HUES48 (cell line): ENCODE data around the gene TMEM178B.

ENCODE experiments used
- H3K27ac ChIP-seq: one replicate; pipeline ENCODE4 v1.7.0; 2013; ENCODE audit warnings: low read depth, low read length, inconsistent platforms
- H3K27me3 ChIP-seq: 2 replicates; pipeline ENCODE4 v1.6.1; 2013; ENCODE audit warnings: mild to moderate bottlenecking, low read length; ENCODE audit not compliant: control insufficient read depth, insufficient read depth
- H3K36me3 ChIP-seq: 2 replicates; pipeline ENCODE4 v1.6.1; 2013; ENCODE audit warnings: low read length; ENCODE audit not compliant: control insufficient read depth, insufficient read depth
- H3K4me1 ChIP-seq: 2 replicates; pipeline ENCODE4 v1.6.1; 2013; ENCODE audit warnings: mild to moderate bottlenecking, low read length; ENCODE audit not compliant: control insufficient read depth, insufficient read depth
- H3K4me3 ChIP-seq: 2 replicates; pipeline ENCODE4 v1.5.1; 2013; ENCODE audit warnings: mild to moderate bottlenecking, low read depth, low read length
- H3K9ac ChIP-seq: 2 replicates; pipeline ENCODE4 v1.6.1; 2013; ENCODE audit warnings: mild to moderate bottlenecking, low read depth, low read length, moderate library complexity
- H3K9me3 ChIP-seq: 2 replicates; pipeline ENCODE4 v1.6.1; 2013; ENCODE audit warnings: low read length; ENCODE audit not compliant: control insufficient read depth, insufficient read depth

Gene TMEM178B

GRCh38 chr7:141225916-141226618, 152.2 kb downstream of the TMEM178B start:
- H3K4me1 ChIP-seq, result peaks cover 1% of the 10 kb centered on the region; the same call in 1 of the 2 replicates
- H3K27ac ChIP-seq, result no peak overlapping the region
- no peaks in the 10 kb centered on the region for H3K27me3 ChIP-seq
- no peak overlapping the region for H3K4me3 ChIP-seq
- H3K36me3 ChIP-seq, result no peaks in the 10 kb centered on the region
- H3K9me3 ChIP-seq, result no peaks in the 10 kb centered on the region
- no peak overlapping the region for H3K9ac ChIP-seq

- no peaks in the 10 kb centered on the region for H3K36me3 ChIP-seq
- H3K27ac ChIP-seq, result no peak overlapping the region
- no peaks in the 10 kb centered on the region for H3K9me3 ChIP-seq
- H3K4me1 ChIP-seq, result peaks cover 5% of the 10 kb centered on the region; the same call in 1 of the 2 replicates
- H3K9ac ChIP-seq, result no peak overlapping the region
- no peak overlapping the region for H3K4me3 ChIP-seq
- no peaks in the 10 kb centered on the region for H3K27me3 ChIP-seq
These were observed 153.6 kb downstream of the TMEM178B start for GRCh38 chr7:141227454-141227853.

- Histone ChIP-seq H3K27ac (no peak overlapping the region), H3K9me3 (no peaks in the 10 kb centered on the region), H3K4me1 (peaks cover 5% of the 10 kb centered on the region; the same call in 1 of the 2 replicates), H3K36me3 (no peaks in the 10 kb centered on the region), H3K9ac (no peak overlapping the region), H3K27me3 (no peaks in the 10 kb centered on the region), H3K4me3 (no peak overlapping the region)
These were observed 154.6 kb downstream of the TMEM178B start for GRCh38 chr7:141228482-141228881.

GRCh38 chr7:141231018-141231792, 157.3 kb downstream of the TMEM178B start:
- Histone ChIP-seq H3K9ac (no peak overlapping the region), H3K27ac (no peak overlapping the region), H3K9me3 (no peaks in the 10 kb centered on the region), H3K4me3 (no peak overlapping the region), H3K36me3 (no peaks in the 10 kb centered on the region), H3K4me1 (peaks cover 5% of the 10 kb centered on the region; the same call in 1 of the 2 replicates), H3K27me3 (no peaks in the 10 kb centered on the region)

- no peaks in the 10 kb centered on the region for H3K9me3 ChIP-seq
- H3K9ac ChIP-seq, result no peak overlapping the region
- peaks cover 5% of the 10 kb centered on the region; the same call in 1 of the 2 replicates for H3K4me1 ChIP-seq
- no peaks in the 10 kb centered on the region for H3K36me3 ChIP-seq
- no peaks in the 10 kb centered on the region for H3K27me3 ChIP-seq
- no peak overlapping the region for H3K4me3 ChIP-seq
- no peak overlapping the region for H3K27ac ChIP-seq
These were observed 158.6 kb downstream of the TMEM178B start for GRCh38 chr7:141232286-141233051.

- H3K9ac ChIP-seq, result no peak overlapping the region
These were observed 160.7 kb downstream of the TMEM178B start for GRCh38 chr7:141234335-141235105.

GRCh38 chr7:141235656-141236055, 161.8 kb downstream of the TMEM178B start:
- Histone ChIP-seq H3K4me3 (no peak overlapping the region), H3K27me3 (no peaks in the 10 kb centered on the region), H3K36me3 (no peaks in the 10 kb centered on the region), H3K4me1 (peaks cover 21% of the 10 kb centered on the region), H3K9me3 (no peaks in the 10 kb centered on the region), H3K27ac (no peak overlapping the region), H3K9ac (no peak overlapping the region)

More at GRCh38 chr7:141234335-141235105, 160.7 kb downstream of the TMEM178B start:
- Histone ChIP-seq H3K9me3 (no peaks in the 10 kb centered on the region), H3K4me1 (peaks cover 21% of the 10 kb centered on the region), H3K27ac (no peak overlapping the region), H3K27me3 (no peaks in the 10 kb centered on the region), H3K36me3 (no peaks in the 10 kb centered on the region), H3K4me3 (no peak overlapping the region)

GRCh38 chr7:141238596-141239243, 164.9 kb downstream of the TMEM178B start:
- no peaks in the 10 kb centered on the region for H3K27me3 ChIP-seq

GRCh38 chr7:141239661-141240060, 165.8 kb downstream of the TMEM178B start:
- H3K4me1 ChIP-seq, result peaks cover 19% of the 10 kb centered on the region

More at GRCh38 chr7:141238596-141239243, 164.9 kb downstream of the TMEM178B start:
- H3K27ac ChIP-seq, result peak overlapping the region; percentile 36
- H3K9ac ChIP-seq, result no peak overlapping the region
- peaks cover 19% of the 10 kb centered on the region for H3K4me1 ChIP-seq
- H3K4me3 ChIP-seq, result no peak overlapping the region
- no peaks in the 10 kb centered on the region for H3K9me3 ChIP-seq
- H3K36me3 ChIP-seq, result no peaks in the 10 kb centered on the region

GRCh38 chr7:141242568-141242967, 168.7 kb downstream of the TMEM178B start:
- Histone ChIP-seq H3K4me1 (peaks cover 19% of the 10 kb centered on the region), H3K36me3 (no peaks in the 10 kb centered on the region), H3K27ac (no peak overlapping the region), H3K9ac (no peak overlapping the region), H3K27me3 (no peaks in the 10 kb centered on the region), H3K4me3 (no peak overlapping the region), H3K9me3 (no peaks in the 10 kb centered on the region)

More at GRCh38 chr7:141239661-141240060, 165.8 kb downstream of the TMEM178B start:
- Histone ChIP-seq H3K27me3 (no peaks in the 10 kb centered on the region), H3K36me3 (no peaks in the 10 kb centered on the region), H3K9ac (no peak overlapping the region), H3K27ac (no peak overlapping the region), H3K4me3 (no peak overlapping the region), H3K9me3 (no peaks in the 10 kb centered on the region)
